NCI-H2227 treated with DMSO at 0.1 percent for 48 hours (cell line): ENCODE measurements around the gene RNF14.
A peak's percentile ranks its signal among the peaks of the same experiment; 100 is the strongest.

Experiments used
- DNase-seq: peaks from one replicate; lab custom pipeline; 2025; lab: John Stamatoyannopoulos, UW

Gene RNF14

GRCh38 chr5:141976176-141976575 lies 7.3 kb downstream of the RNF14 start:
- no peak for DNase-seq

DNA sequence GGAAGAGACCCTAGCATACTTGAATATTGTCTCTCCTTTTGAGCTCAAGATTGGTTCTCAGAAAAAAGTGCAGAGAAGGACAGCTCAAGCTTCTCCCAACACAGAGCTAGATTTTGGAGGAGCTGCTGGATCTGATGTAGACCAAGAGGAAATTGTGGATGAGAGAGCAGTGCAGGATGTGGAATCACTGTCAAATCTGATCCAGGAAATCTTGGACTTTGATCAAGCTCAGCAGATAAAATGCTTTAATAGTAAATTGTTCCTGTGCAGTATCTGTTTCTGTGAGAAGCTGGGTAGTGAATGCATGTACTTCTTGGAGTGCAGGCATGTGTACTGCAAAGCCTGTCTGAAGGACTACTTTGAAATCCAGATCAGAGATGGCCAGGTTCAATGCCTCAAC lies 9.5 kb downstream of the RNF14 start:
- no peak for DNase-seq

DNA sequence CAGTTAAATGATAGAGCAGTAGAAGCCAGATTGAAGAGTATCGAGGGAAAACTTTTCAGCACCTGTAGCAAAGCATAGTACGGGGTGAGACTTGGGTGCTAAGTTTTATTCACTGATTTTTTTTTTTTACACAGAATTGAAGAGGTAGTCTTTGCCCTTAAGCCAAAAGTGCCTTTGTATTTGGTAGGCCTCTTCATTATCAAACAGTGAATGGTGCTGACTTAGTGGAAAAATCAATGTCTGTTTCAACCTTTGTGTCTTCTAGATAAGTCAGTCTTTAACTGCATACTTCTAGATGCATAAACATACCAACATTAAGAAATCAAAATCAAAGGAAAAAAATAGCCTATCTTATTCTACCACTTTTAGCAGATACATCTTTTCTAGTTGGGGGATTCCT lies 13.7 kb downstream of the RNF14 start:
- no peak for DNase-seq

DNA sequence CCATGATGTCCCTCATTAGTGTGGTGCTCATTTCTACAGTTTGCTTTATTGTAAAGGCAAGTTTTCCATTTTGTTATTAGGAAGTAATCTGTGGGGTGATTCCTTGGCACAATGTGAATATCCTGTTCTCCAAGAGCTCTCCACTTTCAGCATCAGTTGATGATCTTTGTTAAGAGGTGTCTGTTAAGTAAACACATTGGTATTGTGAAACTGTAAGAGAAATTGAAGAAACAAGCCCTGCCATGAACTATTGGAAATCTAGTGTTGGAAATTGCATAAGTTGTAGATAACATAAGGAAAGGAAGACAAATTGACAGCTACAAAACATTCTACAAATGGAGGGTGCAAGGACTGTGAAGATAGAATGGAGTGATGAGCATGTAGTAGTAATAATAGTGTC lies 17.2 kb downstream of the RNF14 start:
- DNase-seq: no peak

DNA sequence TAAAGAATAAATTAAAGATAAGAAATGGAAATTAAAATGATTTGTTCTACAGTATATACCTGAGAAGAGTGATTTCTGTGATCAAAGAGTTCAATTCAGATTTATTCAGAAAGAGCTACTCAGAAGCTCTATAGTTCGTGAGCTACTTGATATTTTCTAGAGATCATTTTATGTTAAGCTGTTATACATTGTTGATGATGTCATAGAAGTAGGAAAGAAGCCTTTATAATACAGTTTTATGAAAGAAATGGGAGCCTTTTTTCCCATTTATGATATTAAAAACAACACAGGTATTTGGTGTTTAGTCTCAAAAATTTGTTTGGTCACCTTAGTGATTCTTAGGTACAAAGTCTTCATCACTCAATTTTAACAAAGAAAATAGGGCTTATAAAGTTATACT lies 20.8 kb downstream of the RNF14 start:
- no peak for DNase-seq

- peak; percentile 42 for DNase-seq
Measured at GRCh38 chr5:141992349-141992963, 23.6 kb downstream of the RNF14 start.

- DNase-seq: peak; percentile 23
Measured at GRCh38 chr5:141994511-141995136, 25.7 kb downstream of the RNF14 start.

DNA sequence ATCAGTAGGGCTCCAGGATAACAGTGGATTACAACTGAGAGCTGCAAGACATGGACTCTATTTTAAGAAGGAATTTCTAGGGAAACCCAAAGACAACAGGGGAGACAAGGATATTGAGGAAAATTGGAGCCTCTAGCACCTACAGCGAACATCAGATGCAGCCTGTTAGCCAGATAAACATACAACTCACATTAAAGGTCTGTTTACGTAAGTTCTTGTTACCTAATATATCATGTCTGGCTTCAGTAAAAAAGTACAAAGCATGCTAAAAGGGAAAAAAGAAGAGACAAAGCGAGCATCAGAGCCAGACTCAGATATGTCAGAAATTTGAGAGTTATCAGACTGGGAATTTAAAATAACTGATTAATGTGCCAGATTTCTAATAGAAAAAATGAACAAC lies 26.8 kb downstream of the RNF14 start:
- DNase-seq: no peak

- no peak for DNase-seq
Measured at GRCh38 chr5:141997358-141997960, 28.6 kb downstream of the RNF14 start.

DNA sequence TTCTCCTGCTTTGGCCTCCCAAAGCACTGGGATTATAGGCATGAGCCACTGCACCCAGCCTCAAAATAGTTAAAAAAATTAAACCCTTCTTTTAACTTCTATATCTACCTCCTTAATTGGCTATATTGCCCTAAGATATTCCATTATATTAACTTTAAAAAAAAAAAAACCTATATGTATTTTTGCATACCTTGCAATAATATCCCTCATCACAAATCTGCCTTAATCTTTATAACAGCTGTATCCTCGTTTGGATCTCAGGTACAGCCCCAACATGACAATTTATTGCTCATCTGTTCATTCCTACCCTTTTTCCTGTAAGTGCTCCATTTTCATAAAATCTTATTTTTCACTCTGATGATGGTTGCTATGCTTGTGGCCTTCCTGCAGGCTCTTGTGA lies 31.3 kb downstream of the RNF14 start:
- no peak for DNase-seq

DNA sequence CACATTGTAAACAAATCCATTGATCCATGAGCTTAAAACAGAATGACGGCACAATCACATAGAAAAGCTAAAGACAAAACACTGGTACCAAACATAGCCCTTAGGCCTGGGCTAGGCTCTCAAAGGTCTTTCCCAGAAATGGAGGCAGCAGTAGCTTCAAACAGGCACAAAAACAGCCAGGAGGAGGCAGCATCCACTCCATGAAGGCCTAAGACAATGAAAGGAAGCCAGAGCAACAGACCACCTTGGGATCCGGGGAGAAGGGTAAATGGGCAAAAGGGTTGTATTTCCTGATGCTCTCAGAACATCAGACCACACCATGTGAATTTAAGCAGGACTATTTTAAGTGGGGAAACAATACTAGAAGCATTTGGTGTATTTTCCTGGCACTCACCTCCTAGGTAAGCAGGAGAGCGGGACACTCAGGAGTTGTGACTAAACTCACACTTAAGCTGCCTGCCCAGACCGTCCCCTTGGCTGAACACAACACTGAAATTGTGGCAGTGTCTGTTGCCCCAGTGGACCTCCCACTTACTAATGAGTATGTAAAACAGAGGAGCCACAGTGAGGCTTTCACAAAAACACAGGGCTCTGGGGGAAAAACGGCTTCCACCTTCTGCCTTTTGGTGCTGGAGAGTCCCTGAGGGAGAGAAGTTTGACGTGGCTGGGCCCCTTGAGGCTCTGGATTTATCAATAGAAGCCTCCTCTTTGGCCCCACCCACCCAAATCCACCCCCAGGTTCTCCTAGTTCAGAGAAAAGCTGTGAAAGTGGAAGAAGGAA lies 32.0 kb downstream of the RNF14 start:
- DNase-seq: no peak

- no peak for DNase-seq
Measured at GRCh38 chr5:142003266-142003800, 34.4 kb downstream of the RNF14 start.

DNA sequence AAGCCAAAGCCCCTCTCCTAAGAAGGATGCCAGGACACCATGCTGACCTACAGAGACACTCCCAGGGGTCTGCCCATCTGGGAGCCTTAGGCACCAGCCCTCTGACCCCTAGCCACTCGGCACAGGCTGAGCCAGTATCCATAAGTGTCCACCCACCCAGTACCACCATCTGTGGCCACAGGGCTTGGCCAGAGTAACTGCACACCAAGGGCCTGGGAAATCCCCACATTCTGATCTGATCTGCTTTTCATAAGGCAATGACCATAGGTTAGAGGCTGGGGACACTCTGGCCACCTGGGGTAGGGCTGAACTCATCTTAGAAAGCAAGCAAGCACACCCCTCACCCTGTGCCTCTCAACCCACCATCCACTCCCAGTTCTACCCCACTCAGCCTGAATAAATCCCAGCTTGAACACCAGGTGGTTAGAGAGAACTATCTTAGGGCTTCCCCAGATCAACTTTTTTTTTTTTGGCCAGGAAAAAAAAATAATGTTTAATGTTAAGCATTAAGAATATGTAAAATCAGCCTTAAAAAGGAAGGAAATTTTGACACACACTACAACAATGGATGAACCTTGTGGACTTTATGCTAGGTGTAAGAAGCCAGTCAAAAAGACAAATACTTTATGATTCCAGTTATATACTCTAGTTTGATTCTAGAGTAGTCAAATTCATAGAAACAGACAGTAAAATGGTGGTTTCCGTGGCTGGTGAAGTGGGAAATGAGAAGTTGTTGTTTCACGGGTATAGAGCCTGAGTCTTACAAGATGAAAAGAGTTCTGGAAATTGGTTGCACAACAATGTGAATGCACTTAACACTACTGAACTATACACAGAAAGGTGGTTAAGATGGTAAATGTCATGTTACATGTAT lies 37.7 kb downstream of the RNF14 start:
- no peak for DNase-seq

DNA sequence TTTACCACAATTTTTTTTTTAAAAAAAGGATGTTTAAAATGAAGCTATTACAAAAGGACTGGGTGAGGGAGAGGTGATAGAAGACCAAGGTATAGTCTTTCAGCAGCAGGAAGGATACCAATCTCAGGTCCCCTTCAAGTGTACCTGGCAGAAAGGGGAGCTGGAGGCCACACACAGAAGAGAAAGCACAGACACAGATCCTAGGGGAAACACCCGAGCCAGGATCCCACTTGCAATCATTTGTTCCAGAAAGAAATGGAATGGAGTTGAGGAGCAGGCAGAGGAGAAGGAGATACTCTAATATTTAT lies 38.3 kb downstream of the RNF14 start:
- DNase-seq: no peak

DNA sequence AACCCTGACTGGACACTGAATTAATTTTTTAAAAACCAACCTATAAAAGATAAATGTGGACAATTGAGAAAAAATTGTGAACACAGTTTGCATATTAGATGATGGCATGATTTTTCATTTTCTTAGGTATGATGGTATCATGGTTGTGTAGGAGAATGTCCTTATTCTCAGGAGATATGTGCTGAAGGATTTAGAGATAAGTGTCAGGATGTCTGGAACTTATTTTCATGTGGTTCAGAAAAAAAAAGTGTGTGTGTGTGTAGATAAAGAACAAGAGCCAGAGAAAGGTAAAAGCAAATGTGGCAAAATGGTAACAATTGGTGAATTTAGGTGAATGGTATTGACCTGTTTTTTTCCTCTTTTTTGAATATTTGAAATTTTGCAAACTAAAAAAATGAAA lies 39.9 kb downstream of the RNF14 start:
- DNase-seq: no peak

DNA sequence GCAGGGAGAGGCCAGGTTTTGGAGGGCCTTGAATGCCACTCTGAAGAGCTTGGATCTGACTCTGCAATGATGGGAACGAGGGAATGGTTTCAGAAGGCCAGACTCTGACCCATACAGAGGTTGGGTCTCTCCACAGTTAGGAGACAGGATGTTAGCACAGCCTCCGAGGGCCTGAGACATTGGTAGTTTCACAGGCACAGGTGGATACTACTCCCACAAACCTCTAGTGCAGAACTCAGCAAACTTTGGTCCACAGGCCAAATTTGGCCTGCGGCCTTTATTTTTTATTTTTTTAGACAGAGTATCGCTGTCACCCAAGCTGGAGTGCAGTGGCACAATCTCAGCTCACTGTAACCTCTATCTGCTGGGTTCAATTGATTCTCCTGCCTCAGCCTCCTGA lies 41.0 kb downstream of the RNF14 start:
- no peak for DNase-seq

DNA sequence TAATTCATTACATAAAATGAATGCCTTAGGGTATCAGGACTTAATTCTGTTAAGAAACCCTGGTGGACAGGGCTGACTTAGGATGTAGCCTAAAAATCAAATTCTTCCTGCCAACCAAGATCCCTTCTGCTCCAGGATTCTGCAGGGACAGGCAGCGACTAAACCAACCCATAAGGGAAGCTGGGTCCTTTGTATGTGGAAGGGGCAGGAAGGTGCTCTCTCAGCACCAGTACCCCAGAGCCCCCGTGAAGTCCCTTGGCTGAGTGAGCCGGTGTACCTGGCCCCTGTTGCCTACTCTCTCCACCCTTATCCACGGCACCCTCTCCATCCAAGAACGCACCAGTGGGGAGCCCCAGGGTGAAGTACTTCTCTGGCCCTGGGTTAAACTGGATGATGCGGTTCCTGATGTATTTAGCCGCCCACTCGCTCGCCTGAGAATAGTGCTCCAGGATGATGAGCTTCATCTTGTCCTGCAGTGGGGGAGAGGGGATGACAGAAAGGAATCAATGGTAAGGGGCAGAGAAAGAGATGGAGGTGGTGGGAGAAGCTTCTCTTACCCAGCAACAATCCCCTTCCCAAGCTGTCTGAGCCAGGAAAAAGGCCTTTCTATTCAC lies 42.8 kb downstream of the RNF14 start:
- no peak for DNase-seq

DNA sequence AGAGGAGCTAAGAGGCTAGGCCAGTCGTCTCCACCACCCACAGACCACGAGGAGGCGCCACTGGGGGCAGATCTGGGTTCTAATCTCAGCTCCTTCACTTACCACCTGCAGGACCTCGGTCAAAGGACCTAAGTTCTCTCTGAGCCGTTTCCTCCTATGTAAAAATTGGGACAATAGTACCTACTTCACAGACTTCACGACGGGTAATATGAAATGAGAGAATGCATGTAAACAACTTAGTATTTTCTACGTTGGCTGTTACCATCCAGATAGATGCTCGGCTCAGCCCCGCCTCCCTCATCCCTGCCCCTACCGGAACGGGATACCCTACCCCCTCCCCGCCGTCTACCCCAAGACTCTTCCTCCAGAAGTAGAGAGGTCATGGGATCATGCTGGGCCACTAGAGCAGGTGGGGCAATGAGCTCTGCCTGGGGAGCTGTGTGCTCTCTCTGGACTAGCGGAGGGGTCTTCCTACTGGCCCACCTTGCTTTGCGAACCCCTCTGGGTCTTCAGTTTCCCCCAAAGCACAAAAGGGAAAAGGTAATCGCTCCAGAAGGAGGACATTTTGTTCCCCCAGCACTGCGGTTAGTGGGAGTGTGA lies 43.4 kb downstream of the RNF14 start:
- no peak for DNase-seq

- DNase-seq: peak; percentile 55
Measured at GRCh38 chr5:142012792-142013388, 44.0 kb downstream of the RNF14 start, which contains the start of gene GNPDA1. GNPDA1 (minus strand) TSS chr5:142013027; CDS start chr5:142012035, 992 bp downstream.

- no peak for DNase-seq
Measured at GRCh38 chr5:142013734-142014521, 45.0 kb downstream of the RNF14 start.
